GM06990 (cell line): ENCODE results near the gene DOCK2.
"Not testable (repeated sequence)": the region's sequence is repeated elsewhere in the genome, so short reads cannot be mapped to it uniquely, and the experiment has no call there.

Source experiments
- DNase-seq: peaks from one replicate; pipeline ENCODE4 v3.0.0-alpha.2; 2011; ENCODE audit not compliant: insufficient read length; ENCODE audit errors: extremely low read depth
- H3K27me3 ChIP-seq: replicated peaks from 2 replicates; pipeline ENCODE4 v1.6.0; 2011; ENCODE audit warnings: low read length; ENCODE audit not compliant: control insufficient read depth, insufficient read depth
- H3K36me3 ChIP-seq: 2 replicates; pipeline ENCODE4 v1.5.1; 2011; ENCODE audit warnings: low read length; ENCODE audit not compliant: control insufficient read depth, insufficient read depth
- H3K4me3 ChIP-seq: replicated peaks from 2 replicates; pipeline ENCODE4 v1.5.1; 2011; ENCODE audit warnings: low read depth, mild to moderate bottlenecking, control low read depth, low read length
- CTCF ChIP-seq: IDR thresholded peaks from 2 replicates; pipeline ENCODE4 v1.5.1; 2011; ENCODE audit warnings: low read length, control low read depth, mild to moderate bottlenecking, inconsistent platforms; ENCODE audit not compliant: insufficient read depth, poor library complexity, severe bottlenecking

DOCK2 gene

GRCh38 chr5:169723103-169723831, 86.2 kb downstream of the DOCK2 start:
- peaks cover 29% of the 10 kb centered on the region for H3K36me3 ChIP-seq
- H3K27me3 ChIP-seq, result no peaks in the 10 kb centered on the region
- DNase-seq, result no peak
- H3K4me3 ChIP-seq, result no peak overlapping the region
- no peak for TF ChIP-seq CTCF

GRCh38 chr5:169724303-169725087, 87.4 kb downstream of the DOCK2 start:
- no peaks in the 10 kb centered on the region for H3K27me3 ChIP-seq
- H3K4me3 ChIP-seq, result no peak overlapping the region
- no peak for TF ChIP-seq CTCF
- no peak for DNase-seq
- H3K36me3 ChIP-seq, result peaks cover 32% of the 10 kb centered on the region

- H3K4me3 ChIP-seq, H3K27me3 ChIP-seq: not testable (repeated sequence)
- peaks cover 34% of the 10 kb centered on the region for H3K36me3 ChIP-seq
These were observed 88.6 kb downstream of the DOCK2 start for GRCh38 chr5:169725665-169726064.

GRCh38 chr5:169728418-169728817, 91.3 kb downstream of the DOCK2 start:
- H3K27me3 ChIP-seq, result no peaks in the 10 kb centered on the region
- DNase-seq, result no peak
- H3K4me3 ChIP-seq, result no peak overlapping the region
- no peak for TF ChIP-seq CTCF
- H3K36me3 ChIP-seq, result peaks cover 17% of the 10 kb centered on the region

More at GRCh38 chr5:169725665-169726064, 88.6 kb downstream of the DOCK2 start:
- not testable (repeated sequence) for DNase-seq

GRCh38 chr5:169731221-169731620, 94.1 kb downstream of the DOCK2 start:
- DNase-seq, result no peak
- no peaks in the 10 kb centered on the region for H3K27me3 ChIP-seq
- H3K4me3 ChIP-seq, result no peak overlapping the region
- peaks cover 13% of the 10 kb centered on the region for H3K36me3 ChIP-seq
- no peak for TF ChIP-seq CTCF

- peaks cover 12% of the 10 kb centered on the region for H3K36me3 ChIP-seq
- TF ChIP-seq CTCF, result no peak
- H3K27me3 ChIP-seq, result no peaks in the 10 kb centered on the region
- no peak overlapping the region for H3K4me3 ChIP-seq
- DNase-seq, result no peak
These were observed 95.8 kb downstream of the DOCK2 start for GRCh38 chr5:169732841-169733240.
